Measurements from ENCODE around the gene RBM45.
"Not testable (repeated sequence)": the region's sequence is repeated elsewhere in the genome, so short reads cannot be mapped to it uniquely, and the experiment has no call there.

The RBM45 gene

GRCh38 chr2:178109813-178110212 is 2.4 kb upstream of the RBM45 start:
- no peak for DNase-seq

- no peak for DNase-seq
These were observed 1.6 kb upstream of the RBM45 start for GRCh38 chr2:178110681-178111080.

- DNase-seq, result no peak
These were observed 494 bp upstream of the RBM45 start for GRCh38 chr2:178111743-178112142.

- no peak for DNase-seq
These were observed 2.2 kb downstream of the RBM45 start for GRCh38 chr2:178114462-178114861.

DNA sequence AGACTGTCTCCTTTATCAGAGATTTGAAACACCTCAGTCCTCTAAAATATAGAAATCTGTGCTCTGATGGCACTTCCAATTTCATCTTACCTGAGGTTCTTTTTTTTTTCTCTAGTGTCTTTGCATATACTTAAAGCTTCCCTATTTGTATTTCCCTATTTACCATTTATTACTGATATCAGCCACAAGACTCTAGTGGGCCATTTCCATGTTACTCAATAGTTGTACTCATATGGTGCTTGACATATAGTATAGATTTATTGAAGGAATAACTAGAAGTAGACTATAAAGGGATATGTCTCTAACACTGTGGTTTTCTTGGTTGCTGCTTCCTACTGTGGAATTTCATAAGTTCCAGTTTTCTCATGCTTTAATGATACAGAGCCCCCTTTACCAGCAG is 3.0 kb downstream of the RBM45 start:
- no peak for DNase-seq

DNA sequence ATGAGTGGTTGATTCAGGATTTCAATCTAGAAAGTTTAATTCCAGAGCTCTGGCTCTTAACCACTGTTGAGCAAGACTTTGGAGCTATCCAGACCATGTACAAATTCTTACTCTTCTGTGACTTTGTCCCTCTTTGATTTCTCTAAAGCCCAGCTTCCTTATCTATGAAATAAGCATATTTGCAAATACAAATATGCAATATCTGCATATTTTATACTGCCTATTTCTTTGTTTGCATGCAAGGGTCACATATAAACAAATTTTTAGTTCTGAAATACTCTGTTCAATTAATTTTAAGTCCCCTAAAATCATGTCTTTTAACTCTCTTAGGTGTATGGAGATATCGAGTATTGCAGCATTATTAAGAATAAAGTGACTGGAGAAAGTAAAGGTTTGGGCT is 5.5 kb downstream of the RBM45 start:
- no peak for DNase-seq

DNA sequence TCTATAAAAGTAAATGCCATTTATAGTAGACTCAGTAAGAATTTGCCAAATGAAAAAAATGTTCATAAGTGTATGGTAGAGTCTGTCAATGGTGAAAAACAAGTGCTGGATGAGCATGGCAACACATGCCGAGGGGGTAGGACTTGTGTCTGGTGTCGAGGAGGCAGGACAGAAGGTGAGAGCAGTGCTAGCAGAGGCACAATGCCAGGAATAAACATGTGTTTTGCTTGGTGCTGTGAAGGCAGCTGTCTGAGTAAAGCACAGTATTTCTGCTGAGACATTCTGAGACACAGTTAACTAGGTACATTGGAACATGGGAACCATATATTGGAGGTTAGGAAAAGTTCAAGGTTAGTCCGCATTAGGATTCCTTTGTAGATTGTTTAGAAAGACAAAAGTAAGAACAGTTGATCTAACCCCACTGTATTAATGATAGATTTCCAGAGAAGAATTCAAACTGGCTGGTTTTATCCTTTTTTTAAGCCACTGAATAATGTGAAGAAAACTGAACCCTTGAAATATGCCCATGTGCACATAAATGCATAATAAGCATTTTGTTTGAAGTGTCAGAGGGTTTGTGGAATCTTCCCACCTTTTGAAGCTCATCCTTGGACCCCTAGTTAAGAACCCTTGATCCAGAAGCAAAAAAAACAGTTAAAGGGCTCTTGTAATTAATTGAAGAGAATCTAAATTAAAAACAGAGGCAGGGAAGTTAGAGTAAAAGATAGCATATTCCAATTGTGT is 7.1 kb downstream of the RBM45 start:
- DNase-seq, result no peak

DNA sequence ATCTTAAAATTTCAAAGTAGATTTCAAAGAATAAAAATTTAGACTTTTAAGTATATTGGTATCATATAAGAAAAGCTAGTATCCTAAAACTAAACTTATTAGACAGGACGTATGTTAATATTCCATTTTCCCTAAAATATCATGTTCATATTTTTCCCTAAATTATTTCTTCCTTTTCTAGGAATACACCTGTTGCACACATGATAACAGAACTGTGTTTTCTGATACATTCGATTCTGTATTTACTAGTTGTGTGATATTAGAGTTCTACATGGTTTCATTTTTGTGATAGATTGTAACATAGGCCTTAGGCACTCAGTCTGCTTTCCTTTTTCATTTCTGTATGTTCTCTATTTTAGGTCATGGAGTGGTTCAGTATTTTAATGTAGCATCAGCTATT is 10.9 kb downstream of the RBM45 start:
- no peak for DNase-seq

- DNase-seq, result no peak
These were observed 12.9 kb downstream of the RBM45 start for GRCh38 chr2:178125125-178125524.

DNA sequence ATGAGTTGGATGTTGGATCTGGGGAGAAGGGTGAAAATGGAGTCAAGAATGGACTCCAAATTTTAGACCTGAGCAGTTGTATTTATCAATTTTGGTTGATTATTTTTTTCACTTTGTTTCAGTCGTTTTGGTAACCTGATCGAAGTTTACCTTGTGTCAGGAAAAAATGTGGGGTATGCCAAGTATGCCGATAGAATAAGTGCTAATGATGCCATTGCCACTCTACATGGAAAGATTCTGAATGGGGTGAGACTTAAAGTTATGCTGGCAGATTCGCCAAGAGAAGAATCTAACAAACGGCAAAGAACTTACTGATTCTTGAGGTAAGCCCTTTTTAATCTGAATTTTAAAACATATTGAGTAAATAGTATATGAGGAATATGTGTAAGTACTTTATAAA is 13.6 kb downstream of the RBM45 start:
- no peak for DNase-seq

- no peak for DNase-seq
These were observed 16.8 kb downstream of the RBM45 start for GRCh38 chr2:178128836-178129630.

- no peak for DNase-seq
These were observed 24.2 kb downstream of the RBM45 start for GRCh38 chr2:178136321-178137025.

GRCh38 chr2:178142274-178143065 is 30.2 kb downstream of the RBM45 start:
- DNase-seq, result no peak

DNA sequence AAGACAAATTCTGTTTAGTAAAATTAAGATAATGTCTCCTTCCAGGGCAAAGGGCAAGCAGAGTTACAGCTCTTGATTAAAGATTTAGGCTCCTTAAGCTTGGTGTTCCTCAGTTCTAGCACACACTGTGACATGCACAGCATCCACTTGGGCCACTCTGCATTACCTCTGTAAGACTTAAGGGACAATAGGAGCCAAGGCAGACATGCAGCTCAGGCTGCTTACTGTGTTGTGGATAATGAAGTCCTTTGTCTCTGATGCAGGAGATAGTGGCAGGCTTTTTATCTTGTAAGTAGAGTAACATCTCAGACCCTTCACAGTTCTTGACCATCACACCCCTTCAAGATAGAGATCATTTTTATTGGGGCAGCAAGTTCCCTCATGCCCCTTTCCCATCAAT is 31.2 kb downstream of the RBM45 start:
- DNase-seq, result no peak

GRCh38 chr2:178152033-178152432 is 39.8 kb downstream of the RBM45 start:
- no peak for DNase-seq

GRCh38 chr2:178152542-178152941 is 40.3 kb downstream of the RBM45 start:
- DNase-seq, result no peak

DNA sequence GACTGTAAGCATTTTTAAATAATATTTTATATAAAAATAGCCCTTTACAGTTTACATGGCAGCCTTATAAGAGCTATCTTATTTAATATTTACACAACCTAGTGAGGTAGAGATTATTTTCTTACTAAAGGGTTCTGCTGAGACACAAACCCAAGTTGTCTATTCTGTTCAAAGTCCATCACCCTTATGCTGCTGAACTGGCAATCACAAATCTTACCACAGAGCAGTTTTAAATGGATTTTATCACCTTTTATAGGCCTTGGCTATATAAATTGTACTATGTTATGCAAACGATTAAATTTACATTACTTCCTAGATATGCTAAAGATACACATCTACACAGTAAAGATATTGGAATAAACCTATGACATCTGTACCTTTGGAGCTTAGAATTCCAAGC is 40.7 kb downstream of the RBM45 start:
- no peak for DNase-seq

DNA sequence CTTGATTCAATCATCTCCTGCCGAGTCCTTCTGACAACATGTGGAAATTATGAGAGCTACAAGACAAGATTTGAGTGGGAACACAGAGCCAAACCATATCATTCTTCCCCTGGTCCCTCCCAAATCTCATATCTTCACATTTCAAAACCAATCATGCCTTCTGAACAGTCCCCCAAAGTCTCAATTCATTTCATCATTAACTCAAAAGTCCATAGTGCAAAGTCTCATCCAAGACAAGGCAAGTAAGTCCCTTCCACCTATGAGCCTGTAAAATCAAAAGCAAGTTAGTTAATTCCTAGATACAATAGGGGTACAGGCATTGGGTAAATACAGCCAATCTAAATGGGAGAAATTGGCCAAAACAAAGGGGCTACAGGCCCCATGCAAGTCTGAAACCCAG is 41.6 kb downstream of the RBM45 start:
- not testable (repeated sequence) for DNase-seq

DNA sequence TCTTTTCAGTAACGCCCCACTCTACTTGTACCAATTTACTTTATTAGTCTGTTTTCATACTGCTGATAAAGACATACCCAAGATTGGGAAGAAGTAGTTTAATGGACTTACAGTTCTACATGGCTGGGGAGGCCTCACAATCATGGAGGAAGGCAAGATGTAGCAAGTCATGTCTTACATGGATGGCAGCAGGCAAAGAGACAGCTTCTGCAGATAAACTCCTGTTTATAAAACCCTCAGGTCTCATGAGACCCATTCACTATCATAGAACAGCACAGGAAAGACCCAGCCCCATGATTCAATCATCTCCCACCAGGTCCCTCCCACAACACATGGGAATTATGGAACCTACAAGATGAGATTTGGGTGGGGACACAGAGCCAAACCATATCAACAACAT is 43.3 kb downstream of the RBM45 start:
- no peak for DNase-seq

DNA sequence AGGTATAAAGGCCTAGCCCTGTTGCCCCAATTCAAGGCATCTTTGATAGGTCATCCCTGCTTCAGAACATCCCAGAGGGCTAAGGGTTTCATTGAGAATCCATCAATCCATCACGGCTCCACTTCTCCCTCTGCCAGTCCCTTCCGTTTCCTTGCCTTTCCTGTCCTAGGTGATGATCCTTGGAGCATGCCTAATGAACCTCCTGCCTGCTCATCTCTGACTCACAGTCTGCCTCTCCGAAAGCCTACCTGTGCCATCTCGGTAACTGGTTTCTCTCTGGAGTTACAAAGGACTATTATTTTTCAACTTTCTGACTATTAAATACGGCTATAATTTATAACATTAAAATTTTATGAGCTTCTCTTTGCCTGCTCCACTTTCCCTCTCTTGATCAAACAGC is 45.3 kb downstream of the RBM45 start:
- DNase-seq, result no peak

GRCh38 chr2:178159966-178160365 is 47.7 kb downstream of the RBM45 start:
- no peak for DNase-seq

GRCh38 chr2:178160601-178161000 is 48.4 kb downstream of the RBM45 start:
- no peak for DNase-seq

DNA sequence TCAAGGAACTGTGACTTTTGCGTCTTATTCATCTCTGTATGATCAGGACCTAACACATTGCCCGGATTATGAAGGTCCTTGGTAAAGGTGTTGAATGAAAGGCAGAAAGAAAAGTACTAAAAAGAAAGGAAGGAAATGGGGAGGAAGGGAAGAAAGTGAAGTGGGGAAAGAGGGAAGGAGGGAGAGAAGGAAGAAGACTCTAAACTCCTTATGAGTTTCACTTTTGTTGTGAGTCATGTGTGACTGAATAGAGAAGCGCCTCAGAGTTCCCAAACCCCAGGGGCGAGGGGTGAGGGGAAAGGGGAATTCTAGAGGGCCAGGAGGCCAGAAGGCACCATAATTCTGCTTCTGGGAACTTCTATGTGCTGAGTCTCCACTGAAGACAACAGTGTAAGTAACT is 51.2 kb downstream of the RBM45 start:
- DNase-seq, result no peak

Data from NCI-H187 treated with DMSO at 0.1 percent for 48 hours (cell line).